GM12801 (cell line): ENCODE results near the gene TNK1.

Experiments used
- TF ChIP-seq, protein P1 (sequence below): IDR thresholded peaks from one replicate; pipeline ENCODE4 v1.5.1; 2011; ENCODE audit warnings: control low read depth; ENCODE audit not compliant: insufficient read length; ENCODE audit errors: extremely low read depth

TNK1 gene

DNA sequence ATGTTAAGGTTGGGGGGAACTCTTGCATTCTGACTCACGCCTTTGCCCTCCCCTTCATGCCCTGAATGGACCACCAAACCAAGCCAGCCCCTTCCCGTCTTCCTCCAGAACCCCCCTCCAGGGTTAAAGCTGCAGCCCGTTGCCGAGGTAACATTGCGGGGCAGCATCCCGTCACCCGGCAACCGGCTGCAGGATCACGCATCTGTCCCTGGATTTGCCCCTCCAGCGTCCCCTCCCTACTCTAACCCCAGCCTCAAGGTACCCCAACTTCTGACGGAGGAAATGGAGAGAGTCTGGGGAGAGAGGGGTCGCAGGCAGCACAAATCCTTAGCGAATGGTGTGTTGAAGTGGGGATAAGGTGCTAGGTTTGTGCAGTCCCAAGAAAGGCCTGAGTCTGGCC is 26.2 kb downstream of the TNK1 start:
- TF ChIP-seq, protein P1, sequence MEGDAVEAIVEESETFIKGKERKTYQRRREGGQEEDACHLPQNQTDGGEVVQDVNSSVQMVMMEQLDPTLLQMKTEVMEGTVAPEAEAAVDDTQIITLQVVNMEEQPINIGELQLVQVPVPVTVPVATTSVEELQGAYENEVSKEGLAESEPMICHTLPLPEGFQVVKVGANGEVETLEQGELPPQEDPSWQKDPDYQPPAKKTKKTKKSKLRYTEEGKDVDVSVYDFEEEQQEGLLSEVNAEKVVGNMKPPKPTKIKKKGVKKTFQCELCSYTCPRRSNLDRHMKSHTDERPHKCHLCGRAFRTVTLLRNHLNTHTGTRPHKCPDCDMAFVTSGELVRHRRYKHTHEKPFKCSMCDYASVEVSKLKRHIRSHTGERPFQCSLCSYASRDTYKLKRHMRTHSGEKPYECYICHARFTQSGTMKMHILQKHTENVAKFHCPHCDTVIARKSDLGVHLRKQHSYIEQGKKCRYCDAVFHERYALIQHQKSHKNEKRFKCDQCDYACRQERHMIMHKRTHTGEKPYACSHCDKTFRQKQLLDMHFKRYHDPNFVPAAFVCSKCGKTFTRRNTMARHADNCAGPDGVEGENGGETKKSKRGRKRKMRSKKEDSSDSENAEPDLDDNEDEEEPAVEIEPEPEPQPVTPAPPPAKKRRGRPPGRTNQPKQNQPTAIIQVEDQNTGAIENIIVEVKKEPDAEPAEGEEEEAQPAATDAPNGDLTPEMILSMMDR: no peak

DNA sequence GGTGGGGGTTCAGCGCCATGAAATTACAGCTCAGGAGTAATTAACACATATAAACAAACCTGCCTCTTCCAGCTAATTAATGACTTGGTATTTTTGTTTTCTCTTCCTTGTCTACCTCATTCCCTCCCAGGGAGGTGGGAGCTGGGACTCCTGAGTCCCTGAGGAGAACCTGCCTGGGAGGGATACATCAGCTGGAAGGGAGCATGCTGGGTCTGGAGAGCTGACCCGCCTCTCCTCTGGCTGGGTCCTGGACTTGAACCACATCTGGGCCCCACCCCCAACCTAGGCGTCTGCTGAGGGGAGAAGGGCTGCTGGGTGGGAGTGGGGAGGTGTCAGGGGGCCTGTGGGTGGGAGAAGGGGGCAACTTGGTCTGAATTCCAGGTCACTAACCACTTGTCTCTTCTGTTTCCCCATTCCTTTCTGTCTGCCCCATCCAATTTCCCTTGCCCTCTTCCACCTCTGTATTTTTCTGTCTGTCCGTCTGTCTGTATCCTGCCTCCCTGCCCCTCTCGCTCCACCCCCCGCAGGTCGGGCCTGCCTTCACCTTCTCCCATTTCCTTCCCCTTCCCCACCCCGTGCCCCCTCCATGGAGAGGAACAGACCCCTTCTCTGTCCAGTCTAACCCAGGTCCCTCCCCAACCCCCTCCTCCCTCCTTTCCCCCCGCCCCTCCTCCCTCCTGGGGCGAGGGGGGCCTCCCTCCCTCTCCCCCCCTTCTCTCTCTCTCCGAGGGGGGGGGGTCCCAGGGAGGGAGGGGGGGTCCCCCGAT is 26.8 kb downstream of the TNK1 start, which contains the start of gene NLGN2:
TSS of gene NLGN2 (plus strand) at position 361 of the 767 bp plus-strand sequence. CDS start 411 bp downstream, outside the sequence.
- TF ChIP-seq, protein P1: no peak

- TF ChIP-seq, protein P1: no peak
These were observed 27.4 kb downstream of the TNK1 start for GRCh38 chr17:7408252-7408727.

GRCh38 chr17:7408863-7409262 is 28.0 kb downstream of the TNK1 start:
- TF ChIP-seq, protein P1: no peak

DNA sequence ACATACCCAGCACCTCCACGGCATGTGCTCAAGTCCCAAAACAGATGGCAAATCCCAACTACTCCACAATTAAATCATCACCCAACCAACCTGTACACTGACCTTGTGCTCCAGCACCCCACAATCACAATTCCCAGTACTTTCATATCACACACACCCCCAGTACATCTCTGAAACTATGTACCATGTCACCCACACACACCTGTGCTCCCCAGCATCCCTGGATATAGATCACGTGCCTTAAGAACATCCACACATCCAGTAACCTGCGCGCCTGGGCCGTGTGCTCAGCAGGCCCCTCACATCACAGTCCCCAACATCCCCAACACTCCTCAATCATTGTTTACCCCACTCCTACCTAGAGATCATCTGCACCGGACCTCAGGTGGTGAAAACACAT is 28.8 kb downstream of the TNK1 start:
- TF ChIP-seq, protein P1: no peak

GRCh38 chr17:7410634-7411426 is 29.9 kb downstream of the TNK1 start:
- TF ChIP-seq, protein P1: no peak

- TF ChIP-seq, protein P1: no peak
These were observed 30.5 kb downstream of the TNK1 start for GRCh38 chr17:7411427-7411750.
